Nephron progenitor cell (in vitro differentiated cells): ENCODE results near the gene TGFBI.

Source experiments
- DNase-seq: peaks from one replicate; pipeline ENCODE4 v3.0.0; 2021
- H3K27ac Mint-ChIP-seq: 2 replicates; pipeline ENCODE4 v1.8.0; 2021; ENCODE audit warnings: mild to moderate bottlenecking, moderate library complexity, mixed read lengths
- H3K27me3 Mint-ChIP-seq: 2 replicates; pipeline ENCODE4 v1.8.0; 2021; ENCODE audit warnings: mild to moderate bottlenecking, low read depth, mixed read lengths; ENCODE audit not compliant: poor library complexity
- H3K36me3 Mint-ChIP-seq: 2 replicates; pipeline ENCODE4 v1.8.0; 2021; ENCODE audit warnings: low read depth, mixed read lengths
- H3K4me1 Mint-ChIP-seq: 2 replicates; pipeline ENCODE4 v1.8.0; 2021; ENCODE audit warnings: mixed read lengths
- H3K4me3 Mint-ChIP-seq: 2 replicates; pipeline ENCODE4 v1.8.0; 2021; ENCODE audit warnings: mild to moderate bottlenecking, moderate library complexity, mixed read lengths
- H3K9me3 Mint-ChIP-seq: 2 replicates; pipeline ENCODE4 v1.8.0; 2021; ENCODE audit warnings: mild to moderate bottlenecking, moderate library complexity, mixed read lengths
- TF ChIP-seq, protein P1 (sequence below): fragments of 200-600 bp; sonication (generic); IDR thresholded peaks from 2 replicates; pipeline ENCODE4 v1.5.0; 2021; ENCODE audit warnings: antibody characterized with exemption

The TGFBI gene

DNA sequence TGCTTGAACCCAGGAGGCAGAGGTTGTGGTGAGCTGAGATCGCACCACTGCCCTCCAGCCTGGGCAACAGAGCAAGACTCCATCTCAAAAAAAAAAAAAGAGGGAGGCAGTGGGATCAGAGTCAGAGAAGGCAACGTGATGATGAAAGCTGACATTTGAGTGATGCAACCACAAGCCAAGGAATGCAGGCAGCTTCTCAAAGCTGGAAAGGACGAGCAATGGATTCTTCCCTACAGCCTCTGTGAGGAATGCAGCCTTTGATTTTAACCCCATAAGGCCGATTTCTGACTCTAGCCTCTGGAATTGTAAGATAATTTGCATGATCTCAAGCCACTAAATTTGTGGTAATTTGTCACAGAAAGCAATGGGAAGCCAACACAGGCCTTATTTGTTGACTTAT lies 9.8 kb downstream of the TGFBI start:
- Mint-ChIP-seq H3K4me1 (peaks cover 47% of the 10 kb centered on the region), H3K27me3 (peaks cover 9% of the 10 kb centered on the region), H3K9me3 (peaks cover 14% of the 10 kb centered on the region), H3K27ac (no peak overlapping the region), H3K4me3 (no peak overlapping the region), H3K36me3 (peaks cover 11% of the 10 kb centered on the region)
- no peak for DNase-seq
- TF ChIP-seq, protein P1, sequence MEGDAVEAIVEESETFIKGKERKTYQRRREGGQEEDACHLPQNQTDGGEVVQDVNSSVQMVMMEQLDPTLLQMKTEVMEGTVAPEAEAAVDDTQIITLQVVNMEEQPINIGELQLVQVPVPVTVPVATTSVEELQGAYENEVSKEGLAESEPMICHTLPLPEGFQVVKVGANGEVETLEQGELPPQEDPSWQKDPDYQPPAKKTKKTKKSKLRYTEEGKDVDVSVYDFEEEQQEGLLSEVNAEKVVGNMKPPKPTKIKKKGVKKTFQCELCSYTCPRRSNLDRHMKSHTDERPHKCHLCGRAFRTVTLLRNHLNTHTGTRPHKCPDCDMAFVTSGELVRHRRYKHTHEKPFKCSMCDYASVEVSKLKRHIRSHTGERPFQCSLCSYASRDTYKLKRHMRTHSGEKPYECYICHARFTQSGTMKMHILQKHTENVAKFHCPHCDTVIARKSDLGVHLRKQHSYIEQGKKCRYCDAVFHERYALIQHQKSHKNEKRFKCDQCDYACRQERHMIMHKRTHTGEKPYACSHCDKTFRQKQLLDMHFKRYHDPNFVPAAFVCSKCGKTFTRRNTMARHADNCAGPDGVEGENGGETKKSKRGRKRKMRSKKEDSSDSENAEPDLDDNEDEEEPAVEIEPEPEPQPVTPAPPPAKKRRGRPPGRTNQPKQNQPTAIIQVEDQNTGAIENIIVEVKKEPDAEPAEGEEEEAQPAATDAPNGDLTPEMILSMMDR: no peak

DNA sequence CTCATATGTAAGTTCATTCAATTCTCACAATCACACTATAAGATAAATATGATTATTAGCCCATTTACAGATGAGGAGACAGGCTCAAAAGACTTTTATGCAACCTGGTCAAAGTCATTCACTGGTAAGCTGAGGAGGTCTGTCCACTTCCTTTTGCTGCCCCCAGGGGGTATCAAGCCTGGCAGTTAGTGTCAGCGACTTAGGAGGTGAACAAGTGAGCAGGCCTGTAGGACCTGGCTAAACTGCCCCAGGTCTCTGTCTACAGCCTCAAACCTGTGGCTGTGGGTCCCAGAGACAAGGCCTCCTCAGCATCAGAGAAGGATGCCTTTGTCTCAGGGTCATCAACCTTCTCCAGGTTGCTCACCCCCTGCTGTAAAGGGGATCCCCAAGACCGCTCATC lies 10.4 kb downstream of the TGFBI start:
- DNase-seq: no peak
- TF ChIP-seq, protein P1: no peak
- Mint-ChIP-seq H3K36me3 (peaks cover 11% of the 10 kb centered on the region), H3K27ac (no peak overlapping the region), H3K4me1 (peaks cover 47% of the 10 kb centered on the region), H3K27me3 (peaks cover 9% of the 10 kb centered on the region), H3K9me3 (peaks cover 14% of the 10 kb centered on the region), H3K4me3 (no peak overlapping the region)

DNA sequence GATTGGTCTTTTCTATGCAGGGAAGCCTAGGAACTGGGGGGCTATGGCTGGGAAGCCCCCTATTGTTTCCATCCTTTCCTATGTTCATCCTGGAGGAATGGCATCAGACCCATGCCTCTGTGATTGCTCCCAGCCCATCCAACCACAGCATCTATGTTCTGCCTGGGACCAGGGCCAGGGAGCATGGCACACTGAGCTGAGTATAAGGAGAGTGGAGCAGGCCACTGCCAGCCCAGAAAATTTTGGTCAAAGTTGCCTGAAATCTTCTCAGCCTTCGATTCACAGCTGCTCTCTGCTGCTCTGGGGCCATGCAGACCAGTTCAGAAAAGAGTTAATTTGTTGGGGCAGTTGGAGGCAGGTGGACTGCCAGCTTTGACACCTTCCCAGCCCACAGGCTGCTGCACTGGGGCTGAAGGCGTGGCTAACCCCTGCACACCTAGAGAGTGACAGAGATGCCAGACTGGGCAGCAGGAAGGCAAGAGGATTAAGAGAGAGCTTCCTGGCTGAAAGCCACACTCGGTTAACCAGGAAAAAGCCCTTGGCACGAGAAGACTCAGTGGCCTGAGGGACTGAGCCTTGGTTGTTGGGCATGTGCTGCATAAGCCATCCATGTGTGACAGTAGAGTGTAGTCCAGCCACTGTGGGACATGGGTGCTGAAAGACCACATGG lies 12.1 kb downstream of the TGFBI start:
- H3K9me3 Mint-ChIP-seq: peaks cover 14% of the 10 kb centered on the region
- peaks cover 45% of the 10 kb centered on the region for H3K4me1 Mint-ChIP-seq
- no peak overlapping the region for H3K4me3 Mint-ChIP-seq
- H3K27ac Mint-ChIP-seq: no peak overlapping the region
- H3K27me3 Mint-ChIP-seq: peaks cover 15% of the 10 kb centered on the region
- H3K36me3 Mint-ChIP-seq: peaks cover 11% of the 10 kb centered on the region
- TF ChIP-seq, protein P1: no peak
- DNase-seq: no peak

DNA sequence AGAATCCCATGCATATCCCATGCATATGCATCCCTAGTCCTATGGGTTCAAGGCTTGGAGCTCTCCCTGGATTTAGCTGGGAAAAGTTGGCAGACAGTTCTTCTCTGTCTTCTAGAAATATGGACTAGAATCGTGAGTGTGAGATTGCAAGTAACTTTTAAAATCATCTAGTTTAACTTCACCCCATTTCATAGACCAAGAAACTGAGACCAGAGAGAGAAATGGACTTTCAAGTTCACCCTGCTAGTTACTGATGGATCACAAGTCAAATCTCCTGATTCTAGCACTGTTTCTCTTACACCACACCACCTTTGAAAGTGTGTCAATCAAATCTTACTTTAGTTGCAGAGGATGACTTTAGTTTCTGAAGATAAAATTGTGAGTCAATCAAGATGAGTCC lies 13.4 kb downstream of the TGFBI start:
- H3K27me3 Mint-ChIP-seq: peaks cover 15% of the 10 kb centered on the region
- H3K27ac Mint-ChIP-seq: no peak overlapping the region
- DNase-seq: no peak
- TF ChIP-seq, protein P1: no peak
- peaks cover 14% of the 10 kb centered on the region for H3K9me3 Mint-ChIP-seq
- H3K36me3 Mint-ChIP-seq: peaks cover 11% of the 10 kb centered on the region
- no peak overlapping the region for H3K4me3 Mint-ChIP-seq
- peaks cover 32% of the 10 kb centered on the region for H3K4me1 Mint-ChIP-seq

DNA sequence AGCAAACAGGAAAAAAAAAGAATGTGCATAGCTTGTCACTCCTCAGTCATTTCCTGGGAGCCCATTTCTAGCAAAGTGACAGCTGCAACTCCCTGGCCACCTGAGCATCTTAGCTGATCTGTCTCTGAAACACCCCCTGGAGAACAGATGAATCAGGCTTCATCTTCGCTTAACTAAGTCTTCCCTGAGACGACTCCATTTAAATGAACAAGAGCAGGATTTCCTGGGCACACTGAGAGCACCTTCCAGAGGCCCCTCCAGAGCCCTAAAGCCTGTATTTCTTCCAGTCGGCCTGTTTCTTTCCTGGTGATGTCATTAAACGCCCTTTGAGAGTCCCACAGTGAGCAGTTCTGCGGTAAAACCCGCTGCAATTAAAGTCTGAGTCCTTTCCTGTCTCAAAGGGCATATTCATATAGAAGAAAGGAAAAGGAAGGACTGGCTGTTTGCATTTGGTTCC lies 13.9 kb downstream of the TGFBI start:
- peaks cover 15% of the 10 kb centered on the region for H3K27me3 Mint-ChIP-seq
- no peak for DNase-seq
- TF ChIP-seq, protein P1: no peak
- H3K9me3 Mint-ChIP-seq: peaks cover 8% of the 10 kb centered on the region
- H3K27ac Mint-ChIP-seq: peak overlapping the region; percentile 87
- H3K4me1 Mint-ChIP-seq: peaks cover 26% of the 10 kb centered on the region
- H3K4me3 Mint-ChIP-seq: no peak overlapping the region
- peaks cover 7% of the 10 kb centered on the region for H3K36me3 Mint-ChIP-seq

DNA sequence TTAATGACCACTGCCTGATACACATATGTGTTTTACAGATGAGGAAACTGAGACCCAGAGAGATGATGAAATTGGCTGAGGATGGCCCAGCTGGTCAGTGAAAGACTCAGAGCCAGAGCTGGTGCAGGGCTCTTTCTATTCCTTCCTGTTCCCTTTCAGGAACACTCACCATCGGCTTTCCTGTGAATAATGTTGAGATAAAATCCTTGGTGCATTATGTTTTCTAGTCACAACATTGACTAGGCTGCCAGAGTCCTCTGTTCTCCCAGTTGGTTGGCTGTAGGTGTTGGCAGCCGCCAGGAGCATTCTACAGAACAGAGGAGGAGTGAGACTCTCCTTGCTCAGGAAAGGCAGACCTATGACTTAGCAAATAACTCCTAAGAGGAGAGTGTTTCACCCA lies 14.8 kb downstream of the TGFBI start:
- no peak overlapping the region for H3K27ac Mint-ChIP-seq
- peaks cover 24% of the 10 kb centered on the region for H3K4me1 Mint-ChIP-seq
- H3K4me3 Mint-ChIP-seq: no peak overlapping the region
- TF ChIP-seq, protein P1: no peak
- H3K36me3 Mint-ChIP-seq: no peaks in the 10 kb centered on the region
- H3K9me3 Mint-ChIP-seq: no peaks in the 10 kb centered on the region
- DNase-seq: no peak
- H3K27me3 Mint-ChIP-seq: peaks cover 15% of the 10 kb centered on the region
